ENCODE data around the gene MRPS18A.

The MRPS18A gene

DNA sequence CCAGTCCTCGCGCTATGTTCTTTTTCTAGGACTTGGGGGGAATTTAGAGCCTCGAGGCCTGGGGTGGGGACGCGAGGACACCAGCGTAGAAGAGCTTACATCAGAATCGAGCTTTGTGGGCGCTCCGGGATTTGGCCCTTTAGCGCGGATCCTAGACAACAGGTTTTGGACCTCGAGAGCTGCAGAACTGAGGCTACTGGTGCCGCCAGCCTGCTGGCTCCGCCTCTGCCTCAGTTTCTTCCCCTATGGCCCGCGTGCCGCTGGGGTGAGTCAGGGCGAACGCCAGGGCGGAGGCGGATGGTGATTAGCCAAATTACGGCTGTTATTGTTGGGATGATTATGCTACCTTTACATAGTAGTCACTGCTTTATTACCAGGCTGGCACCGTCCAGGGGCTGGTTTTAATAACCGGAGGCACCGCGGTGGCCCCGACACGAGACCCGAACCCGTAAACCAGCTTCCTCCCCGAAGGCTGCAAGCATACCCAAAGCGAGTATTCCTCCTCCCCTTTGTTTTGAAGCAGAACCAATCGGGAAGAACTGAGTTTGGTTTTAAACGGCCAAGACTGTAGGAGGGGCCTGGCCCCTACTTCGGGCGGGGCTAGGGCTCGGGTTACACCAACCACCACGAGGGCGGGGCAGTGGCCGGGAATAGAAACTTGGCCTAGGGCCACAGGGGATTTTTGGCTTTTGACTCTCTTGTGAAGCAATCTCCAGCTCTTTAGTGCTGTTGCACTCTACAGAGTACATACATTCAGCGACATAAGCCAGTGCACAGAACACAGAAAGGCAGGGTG lies 57.9 kb downstream of the MRPS18A start:
- H3K4me1 ChIP-seq: peaks cover 11% of the 10 kb centered on the region; the same call in 1 of the 2 replicates
- no peaks in the 10 kb centered on the region for H3K27me3 ChIP-seq
- TF ChIP-seq, protein P1, sequence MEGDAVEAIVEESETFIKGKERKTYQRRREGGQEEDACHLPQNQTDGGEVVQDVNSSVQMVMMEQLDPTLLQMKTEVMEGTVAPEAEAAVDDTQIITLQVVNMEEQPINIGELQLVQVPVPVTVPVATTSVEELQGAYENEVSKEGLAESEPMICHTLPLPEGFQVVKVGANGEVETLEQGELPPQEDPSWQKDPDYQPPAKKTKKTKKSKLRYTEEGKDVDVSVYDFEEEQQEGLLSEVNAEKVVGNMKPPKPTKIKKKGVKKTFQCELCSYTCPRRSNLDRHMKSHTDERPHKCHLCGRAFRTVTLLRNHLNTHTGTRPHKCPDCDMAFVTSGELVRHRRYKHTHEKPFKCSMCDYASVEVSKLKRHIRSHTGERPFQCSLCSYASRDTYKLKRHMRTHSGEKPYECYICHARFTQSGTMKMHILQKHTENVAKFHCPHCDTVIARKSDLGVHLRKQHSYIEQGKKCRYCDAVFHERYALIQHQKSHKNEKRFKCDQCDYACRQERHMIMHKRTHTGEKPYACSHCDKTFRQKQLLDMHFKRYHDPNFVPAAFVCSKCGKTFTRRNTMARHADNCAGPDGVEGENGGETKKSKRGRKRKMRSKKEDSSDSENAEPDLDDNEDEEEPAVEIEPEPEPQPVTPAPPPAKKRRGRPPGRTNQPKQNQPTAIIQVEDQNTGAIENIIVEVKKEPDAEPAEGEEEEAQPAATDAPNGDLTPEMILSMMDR (IDR thresholded peaks at IDR 0.05; ENCODE audit: low read depth, low read length): no peak
- peak; percentile 95 for DNase-seq
- peak overlapping the region; percentile 86 for H3K4me3 ChIP-seq (ENCODE audit: low read depth, low read length)
- H3K36me3 ChIP-seq: peaks cover 16% of the 10 kb centered on the region
- H3K9me3 ChIP-seq: no peaks in the 10 kb centered on the region

DNA sequence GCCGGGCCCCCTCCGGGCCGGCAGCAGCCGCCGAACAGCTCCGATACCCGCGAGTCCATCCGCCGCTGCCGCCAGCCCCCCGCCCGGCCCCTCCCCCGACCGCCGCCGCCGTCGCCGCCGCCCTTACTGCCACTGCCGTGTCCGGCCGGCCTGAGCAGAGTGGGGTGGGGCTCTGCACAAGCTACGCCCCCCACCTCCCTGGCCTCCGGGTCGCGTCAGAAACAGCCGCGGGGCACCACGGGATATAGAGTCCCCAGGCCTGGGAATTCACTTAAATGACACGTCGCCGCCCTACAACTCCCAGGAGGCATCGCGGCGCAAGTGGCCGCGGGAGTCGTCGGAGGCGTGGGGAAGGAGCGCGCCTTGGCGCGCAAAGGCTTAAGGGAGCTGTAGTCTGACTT lies 58.5 kb downstream of the MRPS18A start, which contains the start of gene GTPBP2:
GTPBP2 (minus strand) TSS at position 161 of the 401 bp plus-strand sequence; CDS start at position 59, 102 bp downstream.
- peak; percentile 99 for DNase-seq
- Histone ChIP-seq H3K4me3 (ENCODE audit: low read depth, low read length) (peak within 1 kb of the TSS; percentile 96), H3K4me1 (peaks cover 11% of the 10 kb centered on the region; the same call in 1 of the 2 replicates), H3K9me3 (no peaks in the 10 kb centered on the region), H3K27me3 (no peaks in the 10 kb centered on the region), H3K36me3 (peaks cover 21% of the 10 kb centered on the region)
- TF ChIP-seq, protein P1 (IDR thresholded peaks at IDR 0.05; ENCODE audit: low read depth, low read length): no peak

DNA sequence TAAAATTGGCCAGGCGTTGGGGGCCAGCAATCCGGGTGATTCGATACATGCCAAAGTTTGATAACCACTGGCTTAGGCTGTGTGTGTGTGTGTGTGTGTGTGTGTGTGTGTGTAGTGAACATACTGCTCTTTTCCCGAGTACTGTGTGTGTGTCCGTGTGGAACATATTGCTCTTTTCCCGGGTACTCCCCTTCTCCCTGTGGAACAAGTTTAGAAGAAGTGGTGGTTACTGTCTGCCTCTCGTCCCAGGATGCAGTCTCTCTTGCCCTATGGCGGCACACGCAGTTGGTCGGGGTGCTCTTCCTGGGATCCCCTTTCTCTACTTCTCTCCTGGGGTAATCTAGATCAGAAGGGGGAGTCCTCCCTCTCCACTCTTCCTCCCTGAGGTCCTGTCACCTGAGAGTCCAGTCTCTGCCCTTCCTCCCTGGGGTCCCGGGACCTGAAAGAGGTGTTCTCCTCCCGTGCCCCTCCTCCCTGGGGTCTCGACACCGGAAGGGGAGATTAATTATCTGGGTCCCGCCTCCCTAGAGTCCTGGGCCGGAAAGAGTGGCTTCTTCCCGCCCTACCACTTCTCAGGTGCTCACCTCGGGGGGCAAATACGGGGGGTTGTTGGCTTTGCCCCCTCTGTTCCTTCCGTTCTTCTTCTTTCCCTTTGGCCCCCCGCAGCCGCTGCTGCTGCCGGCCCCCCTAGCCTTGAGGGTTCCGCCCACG lies 59.0 kb downstream of the MRPS18A start:
- no peaks in the 10 kb centered on the region for H3K27me3 ChIP-seq
- peaks cover 11% of the 10 kb centered on the region; the same call in 1 of the 2 replicates for H3K4me1 ChIP-seq
- H3K4me3 ChIP-seq (ENCODE audit: low read depth, low read length): peak overlapping the region; percentile 96
- no peaks in the 10 kb centered on the region for H3K9me3 ChIP-seq
- TF ChIP-seq, protein P1 (IDR thresholded peaks at IDR 0.05; ENCODE audit: low read depth, low read length): no peak
- DNase-seq: peak; percentile 54
- H3K36me3 ChIP-seq: peaks cover 27% of the 10 kb centered on the region

DNA sequence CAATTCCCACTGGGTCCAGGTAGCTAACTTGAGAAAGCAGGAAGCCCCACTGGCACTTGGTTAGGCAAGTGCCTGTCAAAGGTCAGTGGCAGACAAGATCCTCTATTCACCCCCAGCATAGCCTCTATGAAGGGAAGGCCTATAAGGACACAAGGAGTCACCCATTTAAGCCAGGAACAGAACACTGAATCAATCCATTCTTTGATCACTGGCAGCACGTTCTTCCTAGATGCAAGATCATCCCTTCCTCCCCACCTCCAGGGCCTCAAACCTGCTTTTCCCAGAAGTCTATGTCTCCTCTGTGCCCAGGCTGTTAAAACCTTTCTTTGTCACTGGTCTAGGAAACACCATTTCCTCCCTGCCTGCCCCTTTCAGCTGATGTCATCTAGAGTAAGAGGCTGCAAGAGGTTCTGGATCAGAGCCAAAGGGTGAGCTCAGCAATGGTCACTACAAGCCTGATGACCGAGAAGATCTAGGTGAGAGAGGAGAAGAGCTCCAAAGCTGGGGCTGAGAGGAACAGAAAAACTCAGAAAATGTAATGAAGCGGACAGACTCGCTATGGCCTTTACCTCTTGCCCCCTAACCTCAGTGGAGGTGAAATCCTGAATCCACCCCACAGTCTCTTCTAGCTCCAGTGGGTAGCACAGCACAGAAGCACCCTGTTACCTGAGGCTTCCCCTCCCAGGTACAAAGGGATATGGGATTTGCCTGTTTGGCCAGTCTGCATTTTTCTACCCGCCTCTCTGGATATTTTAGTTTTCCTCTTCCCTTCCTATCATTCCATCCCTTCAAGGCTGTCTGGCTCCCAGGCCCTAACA lies 60.4 kb downstream of the MRPS18A start:
- Histone ChIP-seq H3K4me3 (ENCODE audit: low read depth, low read length) (peak overlapping the region; percentile 32), H3K4me1 (peaks cover 11% of the 10 kb centered on the region; the same call in 1 of the 2 replicates), H3K27me3 (no peaks in the 10 kb centered on the region), H3K36me3 (peaks cover 36% of the 10 kb centered on the region), H3K9me3 (no peaks in the 10 kb centered on the region)
- peak; percentile 72 for DNase-seq
- TF ChIP-seq, protein P1 (IDR thresholded peaks at IDR 0.05; ENCODE audit: low read depth, low read length): no peak

DNA sequence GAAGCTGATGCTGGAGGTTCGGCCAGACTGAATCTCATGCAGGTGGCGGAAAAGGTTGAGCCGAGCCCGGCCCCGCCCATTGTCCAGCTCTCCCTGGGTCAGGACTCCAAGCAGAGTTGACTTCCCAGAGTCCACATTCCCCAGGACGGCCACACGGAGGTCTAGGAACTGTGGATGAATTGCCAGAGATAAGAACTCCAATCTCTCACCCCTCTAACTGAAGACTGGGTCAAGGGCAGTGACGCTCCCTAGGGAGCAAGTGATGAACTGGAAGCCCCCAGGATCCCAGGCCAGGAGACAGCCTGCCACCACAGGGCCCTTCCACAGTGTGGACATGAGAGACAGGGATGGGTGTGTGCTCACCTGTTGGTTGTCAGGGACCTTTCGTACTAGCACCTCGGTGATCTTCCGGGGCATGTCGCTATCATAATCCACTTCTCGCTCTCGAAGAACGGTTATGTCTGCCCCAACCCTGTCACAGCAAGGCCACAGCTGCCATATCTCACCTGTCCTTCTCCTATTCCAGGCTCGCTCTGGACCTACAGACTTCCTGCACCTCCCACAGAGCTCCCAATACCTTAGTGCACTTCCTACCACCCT lies 62.1 kb downstream of the MRPS18A start:
- Histone ChIP-seq H3K27me3 (no peaks in the 10 kb centered on the region), H3K9me3 (no peaks in the 10 kb centered on the region), H3K4me1 (peaks cover 11% of the 10 kb centered on the region; the same call in 1 of the 2 replicates), H3K4me3 (ENCODE audit: low read depth, low read length) (no peak overlapping the region), H3K36me3 (peaks cover 52% of the 10 kb centered on the region)
- TF ChIP-seq, protein P1 (IDR thresholded peaks at IDR 0.05; ENCODE audit: low read depth, low read length): no peak
- DNase-seq: no peak
